Heart left ventricle (tissue), 13 donors: ENCODE measurements around the gene PLEKHN1.

Source experiments
- POLR2A ChIP-seq, 2 donors: fragments of 450-650 bp; IDR thresholded peaks; one replicate each; pipeline ENCODE4 v1.6.1; 2017; ENCODE audit warnings: antibody characterized with exemption in 2 of 2, mild to moderate bottlenecking in 2 of 2, moderate library complexity in 2 of 2
- TF ChIP-seq, protein P1 (sequence below), 12 donors: fragments of 200-600 bp; sonication (generic) in 4 of 12; IDR thresholded peaks; one replicate each; pipeline versions ENCODE4 v1.5.0 to v1.8.0; 2018 to 2022; ENCODE audit warnings: antibody characterized with exemption in 12 of 12, mild to moderate bottlenecking in 5 of 12
- donor health status: ischemic (EF 13 %, LVEDD 7.1; RV severe dilation, severe dysfunction).
- donor health status: DM: no; HTN: yes; CAD: no.
- donor health status: DM: no; HTN: no; CAD: no.
- donor health status: ischemic (EF 25% LVEDD 6.9; RV normal size, moderate dysfunction).
- donor health status: ischemic (EF 25% LVEDD 5.7; RV mildly dilated, moderate dysfunction).
- donor health status: ischemic (EF 35%, LVEDD 5.7; RV mildly dilated, moderate dysfunction).
- donor health status: nonischemic (EF 11% LVEDD 7.7; RV severe dilation, severe dysfunction).
- donor health status: DM: yes; HTN: yes; CAD: no.
- donor health status: PGD.
- donor health status: ischemic (EF 29% LVEDD 5.4; RV normal size, mild dysfunction).
- donor health status: nonischemic (EF 23%, LVEDD 6.1; RV moderate dilation, normal function).

- TF ChIP-seq, protein P1, sequence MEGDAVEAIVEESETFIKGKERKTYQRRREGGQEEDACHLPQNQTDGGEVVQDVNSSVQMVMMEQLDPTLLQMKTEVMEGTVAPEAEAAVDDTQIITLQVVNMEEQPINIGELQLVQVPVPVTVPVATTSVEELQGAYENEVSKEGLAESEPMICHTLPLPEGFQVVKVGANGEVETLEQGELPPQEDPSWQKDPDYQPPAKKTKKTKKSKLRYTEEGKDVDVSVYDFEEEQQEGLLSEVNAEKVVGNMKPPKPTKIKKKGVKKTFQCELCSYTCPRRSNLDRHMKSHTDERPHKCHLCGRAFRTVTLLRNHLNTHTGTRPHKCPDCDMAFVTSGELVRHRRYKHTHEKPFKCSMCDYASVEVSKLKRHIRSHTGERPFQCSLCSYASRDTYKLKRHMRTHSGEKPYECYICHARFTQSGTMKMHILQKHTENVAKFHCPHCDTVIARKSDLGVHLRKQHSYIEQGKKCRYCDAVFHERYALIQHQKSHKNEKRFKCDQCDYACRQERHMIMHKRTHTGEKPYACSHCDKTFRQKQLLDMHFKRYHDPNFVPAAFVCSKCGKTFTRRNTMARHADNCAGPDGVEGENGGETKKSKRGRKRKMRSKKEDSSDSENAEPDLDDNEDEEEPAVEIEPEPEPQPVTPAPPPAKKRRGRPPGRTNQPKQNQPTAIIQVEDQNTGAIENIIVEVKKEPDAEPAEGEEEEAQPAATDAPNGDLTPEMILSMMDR (IDR thresholded peaks at IDR 0.05), result no peak
- no peak for TF ChIP-seq POLR2A (IDR thresholded peaks at IDR 0.05)
Measured at GRCh38 chr1:941015-941587, 25.2 kb upstream of the PLEKHN1 start.
